Colonic mucosa (tissue), 4 donors: Measurements from ENCODE around the gene ZFAND3. TPM values are rescaled to one million over a fixed set of nuclear protein-coding genes. Genes with fewer than 3 reads are reported as not detected.

Experiments used
- DNase-seq: peaks from one replicate; pipeline ENCODE4 v3.0.0-alpha.2; 2020
- H3K27ac ChIP-seq: fragments of 200-600 bp; one replicate; pipeline ENCODE4 v1.8.0; 2021
- H3K27me3 ChIP-seq: fragments of 200-600 bp; one replicate; pipeline ENCODE4 v1.8.0; 2021
- H3K36me3 ChIP-seq: fragments of 200-600 bp; one replicate; pipeline ENCODE4 v1.8.0; 2021
- H3K4me1 ChIP-seq: fragments of 200-600 bp; one replicate; pipeline ENCODE4 v1.8.0; 2021; ENCODE audit warnings: mild to moderate bottlenecking
- H3K4me3 ChIP-seq: fragments of 200-600 bp; one replicate; pipeline ENCODE4 v1.8.0; 2021
- H3K9ac ChIP-seq, 2 donors: one replicate each; pipeline ENCODE4 v1.7.0; 2013; ENCODE audit warnings: control low read depth in 2 of 2, low read depth in 2 of 2, low read length in 2 of 2
- H3K9me3 ChIP-seq: fragments of 200-600 bp; one replicate; pipeline ENCODE4 v1.8.0; 2021
- CTCF ChIP-seq: fragments of 200-600 bp; IDR thresholded peaks from one replicate; pipeline ENCODE4 v1.8.0; 2022; ENCODE audit warnings: antibody characterized with exemption, mild to moderate bottlenecking
- intact Hi-C: fragments of 100-400 bp; cut with DNase I; formaldehyde crosslinking; loops from one replicate; pipeline ENCODE4 v1.14.1; 2022
- total RNA-seq, 2 donors: library from RNA; stranded (reverse); fragmentation: NEBNext Ultra II Directional in 1 of 2; extraction: Animal tissue kit (Norgen Biotek cat#: 25700) in 1 of 2; gene quantifications; one replicate each; pipeline ENCODE4 v1.2.1, GENCODE V29; 2021
- donor health status: healthy.
- donor health status: DM: no; HTN: no; CAD: no.
- donor health status: DM: no; HTN: no; CAD: no.

Gene ZFAND3
- total RNA-seq, 2 donors from 2014 or later = 42.0 to 96.8 TPM

- no peaks in the 10 kb centered on the region for H3K9me3 ChIP-seq
- H3K27ac ChIP-seq = no peak overlapping the region
- H3K9ac ChIP-seq = no peak overlapping the region
- TF ChIP-seq CTCF = no peak
- H3K4me1 ChIP-seq = no peaks in the 10 kb centered on the region
- H3K27me3 ChIP-seq = no peaks in the 10 kb centered on the region
- no peaks in the 10 kb centered on the region for H3K36me3 ChIP-seq
- no peak for DNase-seq
- intact Hi-C loops = no loop called here
- no peak overlapping the region for H3K4me3 ChIP-seq
Observed at GRCh38 chr6:37850728-37851285, 31.3 kb downstream of the ZFAND3 start.

- H3K9ac ChIP-seq = no peak overlapping the region
- no peaks in the 10 kb centered on the region for H3K27me3 ChIP-seq
- H3K4me3 ChIP-seq = no peak overlapping the region
- no peaks in the 10 kb centered on the region for H3K36me3 ChIP-seq
- no peaks in the 10 kb centered on the region for H3K9me3 ChIP-seq
- no peak overlapping the region for H3K27ac ChIP-seq
- no peak for TF ChIP-seq CTCF
- intact Hi-C loops = no loop called here
- no peaks in the 10 kb centered on the region for H3K4me1 ChIP-seq
- DNase-seq = no peak
Observed at GRCh38 chr6:37851997-37852524, 32.5 kb downstream of the ZFAND3 start.

GRCh38 chr6:37856285-37856684, 36.8 kb downstream of the ZFAND3 start:
- intact Hi-C loops = no loop called here
- H3K9ac ChIP-seq = no peak overlapping the region
- H3K4me3 ChIP-seq = no peak overlapping the region
- no peaks in the 10 kb centered on the region for H3K4me1 ChIP-seq
- H3K36me3 ChIP-seq = no peaks in the 10 kb centered on the region
- no peak for DNase-seq
- TF ChIP-seq CTCF = no peak
- H3K27ac ChIP-seq = no peak overlapping the region
- H3K9me3 ChIP-seq = no peaks in the 10 kb centered on the region
- no peaks in the 10 kb centered on the region for H3K27me3 ChIP-seq

- no peak for TF ChIP-seq CTCF
- no peaks in the 10 kb centered on the region for H3K4me1 ChIP-seq
- intact Hi-C loops = no loop called here
Observed at GRCh38 chr6:37858363-37858762, 38.8 kb downstream of the ZFAND3 start.

GRCh38 chr6:37860226-37860839, 40.8 kb downstream of the ZFAND3 start:
- Histone ChIP-seq H3K9ac (no peak overlapping the region), H3K27me3 (no peaks in the 10 kb centered on the region), H3K4me3 (no peak overlapping the region), H3K4me1 (no peaks in the 10 kb centered on the region), H3K36me3 (no peaks in the 10 kb centered on the region), H3K9me3 (no peaks in the 10 kb centered on the region), H3K27ac (no peak overlapping the region)
- TF ChIP-seq CTCF = peak; percentile 46
- intact Hi-C loops = no loop called here
- peak; percentile 49 for DNase-seq

More at GRCh38 chr6:37858363-37858762, 38.8 kb downstream of the ZFAND3 start:
- Histone ChIP-seq H3K36me3 (no peaks in the 10 kb centered on the region), H3K27me3 (no peaks in the 10 kb centered on the region), H3K27ac (no peak overlapping the region), H3K4me3 (no peak overlapping the region), H3K9ac (no peak overlapping the region), H3K9me3 (no peaks in the 10 kb centered on the region)
- no peak for DNase-seq
